SJSA1 (cell line): Measurements from ENCODE around the gene GPRC5C. TPM values are rescaled to one million over a fixed set of nuclear protein-coding genes. Genes with fewer than 3 reads are reported as not detected.

Source experiments
- DNase-seq, 2 experiments: peaks; one replicate each; pipeline ENCODE4 v3.0.0-alpha.2; 2015 to 2020; ENCODE audit warnings: low spot score in 2 of 2, low read depth in 1 of 2
- H3K27ac ChIP-seq: fragments of 250-450 bp; sonication (Bioruptor Pico); 2 replicates; pipeline ENCODE4 v1.5.1; 2020; ENCODE audit warnings: mild to moderate bottlenecking, moderate library complexity
- H3K27me3 ChIP-seq: fragments of 250-450 bp; sonication (Bioruptor Pico); replicated peaks from 2 replicates; pipeline ENCODE4 v1.5.1; 2020; ENCODE audit warnings: mild to moderate bottlenecking, moderate library complexity
- H3K36me3 ChIP-seq: fragments of 250-450 bp; sonication (Bioruptor Pico); 2 replicates; pipeline ENCODE4 v1.5.1; 2020; ENCODE audit warnings: mild to moderate bottlenecking
- H3K4me1 ChIP-seq: fragments of 250-450 bp; sonication (Bioruptor Pico); replicated peaks from 2 replicates; pipeline ENCODE4 v1.6.1; 2021; ENCODE audit warnings: mild to moderate bottlenecking
- H3K4me3 ChIP-seq: fragments of 250-450 bp; sonication (Bioruptor Pico); 2 replicates; pipeline ENCODE4 v1.5.1; 2020; ENCODE audit warnings: mild to moderate bottlenecking
- H3K9me3 ChIP-seq: fragments of 250-450 bp; sonication (Bioruptor Pico); replicated peaks from 2 replicates; pipeline ENCODE4 v1.5.1; 2020; ENCODE audit warnings: mild to moderate bottlenecking
- total RNA-seq: library from RNA; depleted of rRNA; stranded (reverse); fragments of >200 nt; shearing (Covaris generic); gene quantifications from 2 replicates; pipeline ENCODE4 v1.2.3, GENCODE V29; 2014; rRNA removed

The GPRC5C gene
- 46.5 and 48.4 TPM in 2 replicates for total RNA-seq

- H3K36me3 ChIP-seq: no peaks in the 10 kb centered on the region
- H3K4me3 ChIP-seq: peak within 1 kb of the TSS; percentile 50
- peak; percentile 67 to 72 for DNase-seq
- peak within 1 kb of the TSS; percentile 86 for H3K27ac ChIP-seq
- peaks cover 15% of the 10 kb centered on the region for H3K27me3 ChIP-seq
- no peaks in the 10 kb centered on the region; the same call in 1 of the 2 replicates for H3K9me3 ChIP-seq
- peaks cover 40% of the 10 kb centered on the region for H3K4me1 ChIP-seq
Measured at GRCh38 chr17:74431568-74432423, at the start of gene GPRC5C. Gene GPRC5C, plus strand, starts transcription at chr17:74432088. Its CDS starts 7,689 bp downstream, at chr17:74439777.

GRCh38 chr17:74383141-74383540, 48.7 kb upstream of the GPRC5C start:
- no peak overlapping the region for H3K4me3 ChIP-seq
- no peak for DNase-seq
- no peaks in the 10 kb centered on the region for H3K27me3 ChIP-seq
- no peaks in the 10 kb centered on the region for H3K36me3 ChIP-seq
- no peak overlapping the region for H3K27ac ChIP-seq
- H3K4me1 ChIP-seq: peaks cover 15% of the 10 kb centered on the region
- no peaks in the 10 kb centered on the region for H3K9me3 ChIP-seq

GRCh38 chr17:74385201-74385600, 46.7 kb upstream of the GPRC5C start:
- H3K27me3 ChIP-seq: no peaks in the 10 kb centered on the region
- H3K27ac ChIP-seq: no peak overlapping the region
- H3K36me3 ChIP-seq: no peaks in the 10 kb centered on the region
- H3K9me3 ChIP-seq: no peaks in the 10 kb centered on the region
- peaks cover 5% of the 10 kb centered on the region for H3K4me1 ChIP-seq
- DNase-seq: no peak
- H3K4me3 ChIP-seq: no peak overlapping the region

GRCh38 chr17:74386386-74386785, 45.5 kb upstream of the GPRC5C start:
- H3K27ac ChIP-seq: no peak overlapping the region
- no peaks in the 10 kb centered on the region for H3K36me3 ChIP-seq
- no peak overlapping the region for H3K4me3 ChIP-seq
- no peak for DNase-seq
- H3K4me1 ChIP-seq: no peaks in the 10 kb centered on the region
- no peaks in the 10 kb centered on the region for H3K27me3 ChIP-seq
- no peaks in the 10 kb centered on the region for H3K9me3 ChIP-seq

- H3K36me3 ChIP-seq: no peaks in the 10 kb centered on the region
- H3K4me3 ChIP-seq: no peak overlapping the region
- DNase-seq: no peak
- H3K27me3 ChIP-seq: no peaks in the 10 kb centered on the region
- no peaks in the 10 kb centered on the region for H3K9me3 ChIP-seq
- H3K4me1 ChIP-seq: no peaks in the 10 kb centered on the region
- no peak overlapping the region for H3K27ac ChIP-seq
Measured at GRCh38 chr17:74387365-74388218, 44.3 kb upstream of the GPRC5C start.

- Histone ChIP-seq H3K4me1 (no peaks in the 10 kb centered on the region), H3K27me3 (no peaks in the 10 kb centered on the region), H3K9me3 (no peaks in the 10 kb centered on the region), H3K27ac (no peak overlapping the region), H3K4me3 (no peak overlapping the region), H3K36me3 (no peaks in the 10 kb centered on the region)
- DNase-seq: no peak
Measured at GRCh38 chr17:74389084-74389753, 42.7 kb upstream of the GPRC5C start.

GRCh38 chr17:74389937-74390679, 41.8 kb upstream of the GPRC5C start:
- Histone ChIP-seq H3K27ac (no peak overlapping the region), H3K4me1 (no peaks in the 10 kb centered on the region), H3K4me3 (no peak overlapping the region), H3K27me3 (no peaks in the 10 kb centered on the region), H3K36me3 (no peaks in the 10 kb centered on the region), H3K9me3 (no peaks in the 10 kb centered on the region)
- DNase-seq: no peak

- no peak overlapping the region for H3K4me3 ChIP-seq
- H3K27ac ChIP-seq: no peak overlapping the region
- H3K4me1 ChIP-seq: no peaks in the 10 kb centered on the region
- H3K36me3 ChIP-seq: no peaks in the 10 kb centered on the region
- DNase-seq: no peak
- no peaks in the 10 kb centered on the region for H3K9me3 ChIP-seq
- H3K27me3 ChIP-seq: no peaks in the 10 kb centered on the region
Measured at GRCh38 chr17:74390680-74391653, 40.9 kb upstream of the GPRC5C start.

GRCh38 chr17:74391771-74392170, 40.1 kb upstream of the GPRC5C start:
- no peak overlapping the region for H3K4me3 ChIP-seq
- no peak overlapping the region for H3K27ac ChIP-seq
- DNase-seq: no peak
- H3K4me1 ChIP-seq: no peaks in the 10 kb centered on the region
- no peaks in the 10 kb centered on the region for H3K9me3 ChIP-seq
- no peaks in the 10 kb centered on the region for H3K36me3 ChIP-seq
- H3K27me3 ChIP-seq: no peaks in the 10 kb centered on the region

GRCh38 chr17:74392848-74393247, 39.0 kb upstream of the GPRC5C start:
- Histone ChIP-seq H3K4me1 (no peaks in the 10 kb centered on the region), H3K9me3 (no peaks in the 10 kb centered on the region), H3K4me3 (no peak overlapping the region), H3K27me3 (no peaks in the 10 kb centered on the region), H3K27ac (no peak overlapping the region), H3K36me3 (no peaks in the 10 kb centered on the region)
- DNase-seq: no peak

- Histone ChIP-seq H3K36me3 (no peaks in the 10 kb centered on the region), H3K4me3 (no peak overlapping the region), H3K27me3 (no peaks in the 10 kb centered on the region), H3K9me3 (no peaks in the 10 kb centered on the region), H3K27ac (no peak overlapping the region), H3K4me1 (no peaks in the 10 kb centered on the region)
- DNase-seq: no peak
Measured at GRCh38 chr17:74393346-74393942, 38.4 kb upstream of the GPRC5C start.
